ENCODE results near the gene ZC2HC1B.

Gene ZC2HC1B

GRCh38 chr6:143964674-143965081, 100.4 kb downstream of the ZC2HC1B start:
- no peak for DNase-seq

GRCh38 chr6:143965503-143966171, 101.4 kb downstream of the ZC2HC1B start:
- DNase-seq: no peak

- DNase-seq: no peak
These were observed 102.0 kb downstream of the ZC2HC1B start for GRCh38 chr6:143966312-143966711.

GRCh38 chr6:143967706-143968376, 103.6 kb downstream of the ZC2HC1B start:
- no peak for DNase-seq

GRCh38 chr6:143969077-143969476, 104.8 kb downstream of the ZC2HC1B start:
- DNase-seq: no peak

GRCh38 chr6:143970456-143971218, 106.4 kb downstream of the ZC2HC1B start:
- no peak for DNase-seq

- DNase-seq: no peak
These were observed 107.4 kb downstream of the ZC2HC1B start for GRCh38 chr6:143971482-143972205.

GRCh38 chr6:143973097-143973966, 109.1 kb downstream of the ZC2HC1B start:
- no peak for DNase-seq

GRCh38 chr6:143974089-143974488, 109.8 kb downstream of the ZC2HC1B start:
- DNase-seq: no peak

GRCh38 chr6:143976806-143977349, 112.6 kb downstream of the ZC2HC1B start:
- DNase-seq: no peak

- DNase-seq: no peak
These were observed 116.6 kb downstream of the ZC2HC1B start for GRCh38 chr6:143980921-143981320.

GRCh38 chr6:143982968-143983367, 118.7 kb downstream of the ZC2HC1B start:
- no peak for DNase-seq

- no peak for DNase-seq
These were observed 120.4 kb downstream of the ZC2HC1B start for GRCh38 chr6:143984666-143985065.

GRCh38 chr6:143986463-143987065, 122.3 kb downstream of the ZC2HC1B start:
- no peak for DNase-seq
